ENCODE measurements around the gene ZC3H18.

Gene ZC3H18

GRCh38 chr16:88634141-88634993 is 64.2 kb downstream of the ZC3H18 start:
- ATAC-seq: no peak
- no peak for TF ChIP-seq CREB5 (CRISPR knock-in tag; IDR thresholded peaks at IDR 0.05; ENCODE audit: low read depth)

DNA sequence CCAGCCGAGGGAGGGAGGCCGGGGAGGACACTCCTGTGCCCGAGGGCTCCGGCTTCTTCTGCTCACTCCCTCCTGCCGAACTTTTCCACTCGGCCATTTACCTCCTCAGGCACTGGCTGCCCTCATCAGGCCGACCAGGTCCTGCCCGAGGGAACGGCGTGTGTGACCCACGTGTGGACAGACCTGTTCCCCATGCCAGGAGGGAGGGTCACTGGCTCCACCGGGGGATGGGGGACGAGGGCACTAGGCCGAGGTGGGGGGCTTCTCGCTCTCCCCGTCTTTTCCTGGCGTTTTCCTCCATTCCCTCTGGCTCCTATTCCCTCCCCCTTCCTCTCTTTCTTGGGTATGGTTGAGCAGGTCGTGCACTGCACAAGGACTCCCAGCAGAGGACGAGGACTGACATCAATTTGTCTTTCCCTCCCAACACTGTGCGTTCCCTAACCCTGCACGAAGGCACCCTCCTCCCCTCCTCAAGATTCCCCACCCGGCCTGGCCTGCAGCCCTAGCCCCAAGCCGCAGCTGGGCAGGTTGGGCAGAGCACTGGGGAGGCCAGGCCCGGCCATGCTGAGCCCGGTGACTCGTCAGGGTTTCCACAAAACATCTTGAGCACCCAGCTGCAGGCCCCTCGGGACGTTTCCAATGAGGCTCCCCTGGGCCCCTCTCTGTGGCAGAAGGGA is 64.9 kb downstream of the ZC3H18 start:
- no peak for ATAC-seq
- TF ChIP-seq ISL1 (CRISPR knock-in tag; IDR thresholded peaks at IDR 0.05): no peak
- no peak for TF ChIP-seq ZFP3 (CRISPR knock-in tag; IDR thresholded peaks at IDR 0.05)
- no peak for TF ChIP-seq ARNTL (CRISPR knock-in tag; IDR thresholded peaks at IDR 0.05; ENCODE audit: borderline replicate concordance, low read depth)
- TF ChIP-seq, protein P1, sequence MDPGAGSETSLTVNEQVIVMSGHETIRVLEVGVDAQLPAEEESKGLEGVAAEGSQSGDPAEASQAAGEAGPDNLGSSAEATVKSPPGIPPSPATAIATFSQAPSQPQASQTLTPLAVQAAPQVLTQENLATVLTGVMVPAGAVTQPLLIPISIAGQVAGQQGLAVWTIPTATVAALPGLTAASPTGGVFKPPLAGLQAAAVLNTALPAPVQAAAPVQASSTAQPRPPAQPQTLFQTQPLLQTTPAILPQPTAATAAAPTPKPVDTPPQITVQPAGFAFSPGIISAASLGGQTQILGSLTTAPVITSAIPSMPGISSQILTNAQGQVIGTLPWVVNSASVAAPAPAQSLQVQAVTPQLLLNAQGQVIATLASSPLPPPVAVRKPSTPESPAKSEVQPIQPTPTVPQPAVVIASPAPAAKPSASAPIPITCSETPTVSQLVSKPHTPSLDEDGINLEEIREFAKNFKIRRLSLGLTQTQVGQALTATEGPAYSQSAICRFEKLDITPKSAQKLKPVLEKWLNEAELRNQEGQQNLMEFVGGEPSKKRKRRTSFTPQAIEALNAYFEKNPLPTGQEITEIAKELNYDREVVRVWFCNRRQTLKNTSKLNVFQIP (CRISPR knock-in tag; IDR thresholded peaks at IDR 0.05; ENCODE audit: borderline replicate concordance, low read depth): no peak
- TF ChIP-seq ZFP30 (CRISPR knock-in tag; IDR thresholded peaks at IDR 0.05): no peak
- no peak for TF ChIP-seq RARB (CRISPR knock-in tag; IDR thresholded peaks at IDR 0.05)
- no peak for TF ChIP-seq ZC3H10 (CRISPR knock-in tag; IDR thresholded peaks at IDR 0.05)
- no peak for TF ChIP-seq ZNF70 (CRISPR knock-in tag; IDR thresholded peaks at IDR 0.05)
- no peak for TF ChIP-seq TCF4 (CRISPR knock-in tag; IDR thresholded peaks at IDR 0.05; ENCODE audit: borderline replicate concordance)

DNA sequence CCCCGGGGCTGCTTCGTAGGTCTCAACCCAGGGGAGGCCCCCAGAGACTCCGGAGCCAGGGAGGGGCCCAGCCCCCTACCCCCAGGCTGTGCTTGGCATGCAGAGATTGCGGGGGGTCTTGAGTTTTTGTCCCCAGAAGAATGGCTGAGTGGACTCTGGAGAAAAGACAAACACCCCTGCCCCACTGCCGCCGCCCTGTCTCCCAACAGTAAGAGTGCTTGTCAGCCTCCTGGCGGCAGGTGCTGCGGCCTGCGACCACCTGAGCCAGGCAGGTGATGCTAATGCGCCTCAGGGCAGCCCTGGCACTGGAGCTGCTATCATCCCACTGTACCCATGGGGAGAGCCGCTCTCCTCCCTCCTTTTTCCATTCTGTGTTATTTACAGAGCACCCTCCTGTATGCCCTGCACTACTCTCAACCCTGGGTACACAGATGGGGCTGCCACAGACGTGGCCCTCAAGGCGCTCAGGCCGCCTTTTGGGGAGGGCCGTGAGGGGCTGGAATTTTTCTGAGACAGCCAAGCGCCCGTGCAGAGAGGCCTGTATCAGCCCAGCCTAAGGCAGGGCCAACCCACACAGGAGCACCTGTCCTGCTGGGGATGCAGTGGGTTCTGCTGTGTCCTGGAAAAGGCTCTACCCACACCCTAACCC is 65.6 kb downstream of the ZC3H18 start:
- TF ChIP-seq RARB (CRISPR knock-in tag; IDR thresholded peaks at IDR 0.05): no peak
- TF ChIP-seq GLIS3 (CRISPR knock-in tag; IDR thresholded peaks at IDR 0.05): no peak
- no peak for TF ChIP-seq ISL1 (CRISPR knock-in tag; IDR thresholded peaks at IDR 0.05)
- no peak for TF ChIP-seq ZC3H10 (CRISPR knock-in tag; IDR thresholded peaks at IDR 0.05)
- no peak for TF ChIP-seq ZNF70 (CRISPR knock-in tag; IDR thresholded peaks at IDR 0.05)
- no peak for ATAC-seq

GRCh38 chr16:88636488-88637265 is 66.5 kb downstream of the ZC3H18 start:
- ATAC-seq: no peak
- TF ChIP-seq GLIS3 (CRISPR knock-in tag; IDR thresholded peaks at IDR 0.05) (no peak), RARB (CRISPR knock-in tag; IDR thresholded peaks at IDR 0.05) (no peak), BACH2 (CRISPR knock-in tag; IDR thresholded peaks at IDR 0.05; ENCODE audit: borderline replicate concordance) (no peak), CSDC2 (CRISPR knock-in tag; IDR thresholded peaks at IDR 0.05) (no peak), ZC3H10 (CRISPR knock-in tag; IDR thresholded peaks at IDR 0.05) (no peak), TSHZ2 (CRISPR knock-in tag; IDR thresholded peaks at IDR 0.05) (no peak), CREB5 (CRISPR knock-in tag; IDR thresholded peaks at IDR 0.05; ENCODE audit: low read depth) (no peak)
- TF ChIP-seq, protein P1 (CRISPR knock-in tag; IDR thresholded peaks at IDR 0.05; ENCODE audit: borderline replicate concordance, low read depth): no peak

Measured in SK-N-SH treated with all-trans-retinoic acid at 6 μM for 48 hours (cell line).